CD4-positive, alpha-beta T cell (primary cell): ENCODE results near the gene NPBWR2. TPM values are rescaled to one million over a fixed set of nuclear protein-coding genes. Genes with fewer than 3 reads are reported as not detected.
"Not testable (repeated sequence)": the region's sequence is repeated elsewhere in the genome, so short reads cannot be mapped to it uniquely, and the experiment has no call there.

Source experiments
- ATAC-seq: fragments of 200-7000 bp; cut with Tn5 transposase; one replicate; pipeline ENCODE4 v1.10.0; 2022; ENCODE audit warnings: mild to moderate bottlenecking; ENCODE audit not compliant: poor library complexity
- CTCF ChIA-PET: fragments of 350-600 bp; sonication (Branson Sonifier 250); formaldehyde crosslinking; loops from one replicate; lab custom pipeline; 2021; ENCODE audit warnings: antibody characterized with exemption, inconsistent platforms; lab: Charles Lee
- POLR2A ChIA-PET: fragments of 350-600 bp; sonication (Branson Sonifier 250); formaldehyde crosslinking; loops from one replicate; lab custom pipeline; 2021; ENCODE audit warnings: antibody characterized with exemption, inconsistent platforms; lab: Charles Lee
- DNase-seq, 14 experiments: peaks; one replicate each; pipeline ENCODE4 v3.0.0-alpha.2; 2013 to 2020; ENCODE audit warnings: mixed read lengths in 2 of 14
- H3K27ac ChIP-seq, 2 donors: one replicate each; pipeline versions ENCODE4 v1.5.1 to v1.7.0; 2013; ENCODE audit warnings: low read length in 2 of 2, low read depth in 1 of 2, mild to moderate bottlenecking in 1 of 2
- H3K27me3 ChIP-seq, 2 experiments: 1 replicate in 1 of 2; 2 replicates in 1 of 2; pipeline versions ENCODE4 v1.6.1 to v1.7.0; 2013; ENCODE audit warnings: low read length in 2 of 2, control low read depth in 1 of 2, mild to moderate bottlenecking in 1 of 2, moderate library complexity in 1 of 2; ENCODE audit not compliant: insufficient read depth in 2 of 2, control insufficient read depth in 1 of 2
- H3K36me3 ChIP-seq: one replicate; pipeline ENCODE4 v1.6.1; 2013; ENCODE audit warnings: low read length, control low read depth; ENCODE audit not compliant: insufficient read depth
- H3K4me1 ChIP-seq: one replicate; pipeline ENCODE4 v1.6.1; 2013; ENCODE audit warnings: low read length, control low read depth; ENCODE audit not compliant: insufficient read depth
- H3K4me3 ChIP-seq: one replicate; pipeline ENCODE4 v1.5.1; 2013; ENCODE audit warnings: mild to moderate bottlenecking, low read length, moderate library complexity
- H3K9me3 ChIP-seq, 2 experiments: 1 replicate in 1 of 2; 2 replicates in 1 of 2; pipeline versions ENCODE4 v1.6.1 to v1.7.0; 2013; ENCODE audit warnings: low read length in 2 of 2, mild to moderate bottlenecking in 2 of 2, control low read depth in 1 of 2, moderate library complexity in 1 of 2; ENCODE audit not compliant: control insufficient read depth in 1 of 2, insufficient read depth in 1 of 2
- H3K27ac Mint-ChIP-seq: one replicate; pipeline ENCODE4 v1.8.0; 2020; ENCODE audit warnings: mixed read lengths
- H3K27me3 Mint-ChIP-seq: one replicate; pipeline ENCODE4 v1.8.0; 2021; ENCODE audit warnings: mixed read lengths
- H3K36me3 Mint-ChIP-seq: one replicate; pipeline ENCODE4 v1.8.0; 2021; ENCODE audit warnings: low read depth, mixed read lengths
- H3K4me1 Mint-ChIP-seq: one replicate; pipeline ENCODE4 v1.8.0; 2021; ENCODE audit warnings: low read depth, mixed read lengths
- H3K4me3 Mint-ChIP-seq: one replicate; pipeline ENCODE4 v1.8.0; 2020; ENCODE audit warnings: mild to moderate bottlenecking, mixed read lengths
- H3K9me3 Mint-ChIP-seq: one replicate; pipeline ENCODE4 v1.8.0; 2020; ENCODE audit warnings: mixed read lengths
- intact Hi-C, 2 experiments: fragments of 100-400 bp; cut with DNase I in 1 of 2; cut with micrococcal nuclease in 1 of 2; formaldehyde crosslinking; loops; one replicate each; pipeline versions ENCODE4 v1.15.1 to v1.9.0; 2023 to 2025; cut with DNase I, micrococcal nuclease
- total RNA-seq, 174 experiments: library from RNA in 2 of 174; stranded (reverse) in 2 of 174; gene quantifications; one replicate each; pipeline ENCODE4 v1.2.3 and lab custom pipeline; 2021 to 2026
- TF ChIP-seq, protein P1 (sequence below): fragments of 200-600 bp; IDR thresholded peaks from one replicate; pipeline ENCODE4 v1.8.0; 2022; ENCODE audit warnings: antibody characterized with exemption, mild to moderate bottlenecking

NPBWR2 gene
- total RNA-seq, 2 experiments from 2014 or later = 0.38 to 0.47 TPM

DNA sequence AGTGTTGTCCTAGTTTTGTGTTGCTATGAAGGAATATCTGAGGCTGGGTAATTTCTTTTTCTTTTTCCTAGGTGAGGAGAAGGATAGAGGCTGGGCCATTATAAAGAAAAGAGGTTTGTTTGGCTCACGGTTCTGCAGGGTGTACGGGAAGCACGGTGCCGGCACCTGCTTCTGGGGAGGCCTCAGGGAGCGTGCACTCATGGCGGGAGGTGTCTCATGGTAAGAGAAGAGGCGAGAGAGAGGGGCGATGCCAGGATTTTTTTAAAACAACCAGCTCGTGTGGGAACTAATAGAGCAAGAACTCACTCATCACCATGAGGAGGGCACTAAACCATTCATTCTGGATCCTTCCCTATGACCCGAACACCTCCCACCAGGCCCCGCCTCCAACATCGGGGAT, 14.2 kb upstream of the NPBWR2 start:
- Histone ChIP-seq H3K27ac (no peak overlapping the region), H3K36me3 (no peaks in the 10 kb centered on the region), H3K9me3 (no peaks in the 10 kb centered on the region), H3K4me3 (no peak overlapping the region), H3K27me3 (peaks cover 7% of the 10 kb centered on the region in 2 experiments), H3K4me1 (peaks cover 13% of the 10 kb centered on the region)
- Mint-ChIP-seq H3K36me3 (no peaks in the 10 kb centered on the region), H3K27me3 (peaks cover 12% of the 10 kb centered on the region), H3K4me1 (peaks cover 9% of the 10 kb centered on the region), H3K4me3 (no peak overlapping the region), H3K27ac (no peak overlapping the region), H3K9me3 (no peaks in the 10 kb centered on the region)
- intact Hi-C loops = loop anchor here (2.0 to 10.0 kb wide), 6 partner anchors 139 to 624 kb away; partner anchors contain the start of genes PRPF6 (in 2 of the 2), EEF1A2 (in 1 of the 2) and PTK6 (in 1 of the 2)
- DNase-seq = no peak
- POLR2A ChIA-PET = interaction anchor here (1.6 kb wide), 1 partner anchor 257 kb away, joined by 4 read pairs; the partner anchor contains the start of gene TPD52L2
- no peak for ATAC-seq
- TF ChIP-seq, protein P1, sequence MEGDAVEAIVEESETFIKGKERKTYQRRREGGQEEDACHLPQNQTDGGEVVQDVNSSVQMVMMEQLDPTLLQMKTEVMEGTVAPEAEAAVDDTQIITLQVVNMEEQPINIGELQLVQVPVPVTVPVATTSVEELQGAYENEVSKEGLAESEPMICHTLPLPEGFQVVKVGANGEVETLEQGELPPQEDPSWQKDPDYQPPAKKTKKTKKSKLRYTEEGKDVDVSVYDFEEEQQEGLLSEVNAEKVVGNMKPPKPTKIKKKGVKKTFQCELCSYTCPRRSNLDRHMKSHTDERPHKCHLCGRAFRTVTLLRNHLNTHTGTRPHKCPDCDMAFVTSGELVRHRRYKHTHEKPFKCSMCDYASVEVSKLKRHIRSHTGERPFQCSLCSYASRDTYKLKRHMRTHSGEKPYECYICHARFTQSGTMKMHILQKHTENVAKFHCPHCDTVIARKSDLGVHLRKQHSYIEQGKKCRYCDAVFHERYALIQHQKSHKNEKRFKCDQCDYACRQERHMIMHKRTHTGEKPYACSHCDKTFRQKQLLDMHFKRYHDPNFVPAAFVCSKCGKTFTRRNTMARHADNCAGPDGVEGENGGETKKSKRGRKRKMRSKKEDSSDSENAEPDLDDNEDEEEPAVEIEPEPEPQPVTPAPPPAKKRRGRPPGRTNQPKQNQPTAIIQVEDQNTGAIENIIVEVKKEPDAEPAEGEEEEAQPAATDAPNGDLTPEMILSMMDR = no peak
- CTCF ChIA-PET = interaction anchor here (1.2 to 4.0 kb wide), 3 partner anchors 39 to 141 kb away, joined by 3 to 25 read pairs (median 8); partner anchors contain the start of genes LKAAEAR1 and PRPF6

DNA sequence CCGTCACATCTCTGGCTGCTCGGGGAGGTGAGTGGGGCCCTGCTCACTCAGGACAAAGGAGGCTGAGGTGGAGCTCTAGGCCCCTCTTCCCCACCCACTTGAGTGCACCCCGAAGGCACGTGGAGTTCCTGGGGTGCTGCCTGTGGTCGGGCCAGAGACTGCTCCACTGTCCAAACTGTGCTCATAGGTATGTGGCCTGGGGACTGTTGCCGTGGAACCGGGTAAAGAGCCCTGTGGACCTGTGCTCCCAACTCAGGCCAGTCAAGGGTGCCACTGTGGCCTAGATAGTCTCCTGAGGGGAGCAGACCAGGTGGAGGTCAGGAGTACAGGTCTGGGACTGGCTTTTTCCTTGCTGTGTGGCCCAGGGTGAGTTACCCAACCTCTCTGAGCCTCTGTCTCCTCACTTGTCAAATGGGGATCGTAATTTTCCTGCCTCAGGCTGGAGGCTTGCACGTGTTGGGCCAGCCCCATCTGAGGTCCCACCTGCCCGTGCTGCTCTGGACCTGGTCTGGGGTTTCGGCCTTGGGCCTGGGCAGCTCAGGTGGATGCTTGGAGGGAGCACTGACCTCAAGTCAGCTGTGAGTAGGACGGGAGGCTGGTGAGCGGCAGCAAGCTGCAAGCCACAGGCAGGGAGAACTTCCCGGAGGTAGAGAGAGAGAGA, 12.4 kb upstream of the NPBWR2 start:
- Mint-ChIP-seq H3K4me3 (peak overlapping the region; percentile 60), H3K27me3 (peaks cover 12% of the 10 kb centered on the region), H3K9me3 (no peaks in the 10 kb centered on the region), H3K36me3 (no peaks in the 10 kb centered on the region), H3K4me1 (peaks cover 9% of the 10 kb centered on the region), H3K27ac (peak overlapping the region; percentile 59)
- Histone ChIP-seq H3K36me3 (no peaks in the 10 kb centered on the region), H3K4me3 (peak overlapping the region; percentile 49), H3K27ac (no peak overlapping the region), H3K27me3 (peaks cover 7% of the 10 kb centered on the region in 2 experiments), H3K4me1 (peaks cover 13% of the 10 kb centered on the region), H3K9me3 (no peaks in the 10 kb centered on the region)
- ATAC-seq (no peak), DNase-seq (no peak)
- ChIA-PET CTCF (interaction anchor here (0.7 to 4.0 kb wide), 5 partner anchors 20 to 144 kb away, joined by 3 to 25 read pairs (median 14); partner anchors contain the start of genes LKAAEAR1, PRPF6 and SAMD10), POLR2A (interaction anchor here (0.9 to 1.9 kb wide), 6 partner anchors 36 to 255 kb away, joined by 3 to 13 read pairs (median 6); partner anchors contain the start of genes OPRL1, RGS19 and TPD52L2)
- TF ChIP-seq, protein P1 = no peak
- intact Hi-C loops = loop anchor here (1.0 to 10.0 kb wide), 9 partner anchors 18 to 623 kb away; partner anchors contain the start of genes PRPF6 (in 2 of the 2), EEF1A2 (in 1 of the 2) and PTK6 (in 1 of the 2)

DNA sequence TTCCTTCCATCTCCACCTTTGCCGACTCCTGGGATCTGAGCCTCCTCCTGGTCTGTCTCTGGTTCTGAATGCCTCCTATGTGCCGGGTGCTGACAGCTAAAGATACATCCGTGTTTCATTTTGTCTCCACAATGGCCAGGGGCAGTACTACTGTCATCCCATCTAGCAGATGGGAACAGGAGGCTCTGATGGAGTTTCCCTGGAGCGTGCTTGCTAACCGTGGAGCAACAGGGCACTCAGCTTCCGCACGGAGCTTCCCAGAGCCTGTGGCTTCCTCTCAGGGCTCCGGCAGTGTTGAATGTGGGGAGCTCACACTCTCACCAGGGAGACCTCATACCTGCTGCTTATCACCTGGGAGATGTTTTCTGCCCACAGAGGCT, 11.9 kb upstream of the NPBWR2 start:
- ChIA-PET CTCF (interaction anchor here (2.1 kb wide), 1 partner anchor 139 kb away, joined by 14 read pairs; the partner anchor contains the start of genes PRPF6 and SAMD10), POLR2A (interaction anchor here (1.6 to 1.9 kb wide), 2 partner anchors 36 to 41 kb away, joined by 8 to 13 read pairs; partner anchors contain the start of genes OPRL1 and RGS19)
- no peaks in the 10 kb centered on the region for H3K36me3 Mint-ChIP-seq
- TF ChIP-seq, protein P1 = no peak
- intact Hi-C loops = no loop called here
- H3K9me3 Mint-ChIP-seq = no peaks in the 10 kb centered on the region
- ATAC-seq = no peak
- H3K4me1 ChIP-seq = peaks cover 13% of the 10 kb centered on the region
- no peak overlapping the region for H3K4me3 Mint-ChIP-seq
- H3K27ac ChIP-seq = no peak overlapping the region
- peaks cover 9% of the 10 kb centered on the region for H3K4me1 Mint-ChIP-seq
- no peaks in the 10 kb centered on the region for H3K9me3 ChIP-seq
- no peaks in the 10 kb centered on the region for H3K36me3 ChIP-seq
- peak in 1 of 14 experiments; percentile 20 for DNase-seq
- H3K27ac Mint-ChIP-seq = no peak overlapping the region
- H3K27me3 ChIP-seq = peaks cover 7% of the 10 kb centered on the region in 2 experiments
- H3K27me3 Mint-ChIP-seq = peaks cover 7% of the 10 kb centered on the region
- no peak overlapping the region for H3K4me3 ChIP-seq

DNA sequence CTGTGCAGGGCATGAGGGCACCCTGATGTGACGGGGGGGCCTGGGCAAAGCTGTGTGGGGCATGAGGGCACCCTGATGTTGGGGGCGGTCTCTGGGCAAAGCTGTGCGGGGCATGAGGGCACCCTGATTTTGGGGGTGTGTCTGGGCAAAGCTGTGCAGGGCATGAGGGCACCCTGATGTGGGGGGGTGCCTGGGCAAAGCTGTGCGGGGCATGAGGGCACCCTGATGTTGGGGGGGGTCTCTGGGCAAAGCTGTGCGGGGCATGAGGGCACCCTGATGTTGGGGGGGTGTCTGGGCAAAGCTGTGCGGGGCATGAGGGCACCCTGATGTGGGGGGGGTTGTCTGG, 10.0 kb upstream of the NPBWR2 start:
- H3K4me3 Mint-ChIP-seq, H3K36me3 Mint-ChIP-seq, H3K27ac ChIP-seq, H3K4me3 ChIP-seq, ATAC-seq, DNase-seq, intact Hi-C loops, H3K36me3 ChIP-seq, H3K9me3 ChIP-seq, CTCF ChIA-PET, H3K27ac Mint-ChIP-seq, H3K4me1 Mint-ChIP-seq, H3K27me3 Mint-ChIP-seq, POLR2A ChIA-PET, H3K9me3 Mint-ChIP-seq, H3K27me3 ChIP-seq: not testable (repeated sequence)
- H3K4me1 ChIP-seq = peaks cover 13% of the 10 kb centered on the region
